ENCODE measurements around the gene SLC35F1.

Gene SLC35F1

GRCh38 chr6:118080547-118080946, 173.5 kb downstream of the SLC35F1 start:
- DNase-seq (no peak), ATAC-seq (ENCODE audit: insufficient read depth, low read depth) (no peak)
- Histone ChIP-seq H3K9ac (ENCODE audit: low read depth, low read length) (no peak overlapping the region), H2AFZ (ENCODE audit: low read depth, low read length) (no peak overlapping the region), H3K27me3 (ENCODE audit: insufficient read depth, low read length, poor library complexity) (no peaks in the 10 kb centered on the region), H4K20me1 (ENCODE audit: insufficient read depth, low read length) (no peaks in the 10 kb centered on the region), H3K4me1 (ENCODE audit: insufficient read depth, low read length) (no peaks in the 10 kb centered on the region), H3K36me3 (ENCODE audit: insufficient read depth, low read length) (no peaks in the 10 kb centered on the region), H3K79me2 (ENCODE audit: insufficient read depth, low read length) (no peaks in the 10 kb centered on the region), H3K4me2 (ENCODE audit: insufficient read depth, low read length) (no peak overlapping the region), H3K9me3 (ENCODE audit: insufficient read depth, low read length, severe bottlenecking) (no peaks in the 10 kb centered on the region), H3K27ac (ENCODE audit: low read length) (no peak overlapping the region), H3K4me3 (ENCODE audit: low read depth in 1 of 2, low read length in 2 of 2) (no peak overlapping the region)
- no peak for TF ChIP-seq EZH2 (IDR thresholded peaks at IDR 0.05; ENCODE audit: borderline replicate concordance, low read depth, low read length, severe bottlenecking)
- no peak for TF ChIP-seq CTCF (IDR thresholded peaks at IDR 0.05; ENCODE audit: borderline replicate concordance, extremely low read depth, low read length, poor library complexity, severe bottlenecking)

- H2AFZ ChIP-seq (ENCODE audit: low read depth, low read length), result no peak overlapping the region
- H3K9ac ChIP-seq (ENCODE audit: low read depth, low read length), result no peak overlapping the region
- DNase-seq, result no peak
- no peaks in the 10 kb centered on the region for H3K36me3 ChIP-seq (ENCODE audit: insufficient read depth, low read length)
- H4K20me1 ChIP-seq (ENCODE audit: insufficient read depth, low read length), result no peaks in the 10 kb centered on the region
- no peaks in the 10 kb centered on the region for H3K27me3 ChIP-seq (ENCODE audit: insufficient read depth, low read length, poor library complexity)
- H3K9me3 ChIP-seq (ENCODE audit: insufficient read depth, low read length, severe bottlenecking), result no peaks in the 10 kb centered on the region
- TF ChIP-seq CTCF (IDR thresholded peaks at IDR 0.05; ENCODE audit: borderline replicate concordance, extremely low read depth, low read length, poor library complexity, severe bottlenecking), result no peak
- no peak for TF ChIP-seq EZH2 (IDR thresholded peaks at IDR 0.05; ENCODE audit: borderline replicate concordance, low read depth, low read length, severe bottlenecking)
- no peak for ATAC-seq (ENCODE audit: insufficient read depth, low read depth)
- H3K4me1 ChIP-seq (ENCODE audit: insufficient read depth, low read length), result no peaks in the 10 kb centered on the region
- H3K4me3 ChIP-seq (ENCODE audit: low read depth in 1 of 2, low read length in 2 of 2), result no peak overlapping the region
- no peaks in the 10 kb centered on the region for H3K79me2 ChIP-seq (ENCODE audit: insufficient read depth, low read length)
- H3K4me2 ChIP-seq (ENCODE audit: insufficient read depth, low read length), result no peak overlapping the region
- no peak overlapping the region for H3K27ac ChIP-seq (ENCODE audit: low read length)
Observed at GRCh38 chr6:118083711-118084110, 176.6 kb downstream of the SLC35F1 start.

- Histone ChIP-seq H3K4me2 (ENCODE audit: insufficient read depth, low read length) (no peak overlapping the region), H3K36me3 (ENCODE audit: insufficient read depth, low read length) (no peaks in the 10 kb centered on the region), H3K27me3 (ENCODE audit: insufficient read depth, low read length, poor library complexity) (no peaks in the 10 kb centered on the region), H3K4me3 (ENCODE audit: low read depth in 1 of 2, low read length in 2 of 2) (no peak overlapping the region), H3K79me2 (ENCODE audit: insufficient read depth, low read length) (no peaks in the 10 kb centered on the region), H2AFZ (ENCODE audit: low read depth, low read length) (no peak overlapping the region), H3K9me3 (ENCODE audit: insufficient read depth, low read length, severe bottlenecking) (no peaks in the 10 kb centered on the region), H4K20me1 (ENCODE audit: insufficient read depth, low read length) (no peaks in the 10 kb centered on the region), H3K9ac (ENCODE audit: low read depth, low read length) (no peak overlapping the region), H3K4me1 (ENCODE audit: insufficient read depth, low read length) (no peaks in the 10 kb centered on the region), H3K27ac (ENCODE audit: low read length) (no peak overlapping the region)
- TF ChIP-seq EZH2 (IDR thresholded peaks at IDR 0.05; ENCODE audit: borderline replicate concordance, low read depth, low read length, severe bottlenecking) (no peak), CTCF (IDR thresholded peaks at IDR 0.05; ENCODE audit: borderline replicate concordance, extremely low read depth, low read length, poor library complexity, severe bottlenecking) (no peak)
- no peak for DNase-seq
- no peak for ATAC-seq (ENCODE audit: insufficient read depth, low read depth)
Observed at GRCh38 chr6:118085665-118086064, 178.6 kb downstream of the SLC35F1 start.

GRCh38 chr6:118086159-118086558, 179.1 kb downstream of the SLC35F1 start:
- Histone ChIP-seq H3K27ac (ENCODE audit: low read length) (no peak overlapping the region), H3K79me2 (ENCODE audit: insufficient read depth, low read length) (no peaks in the 10 kb centered on the region), H4K20me1 (ENCODE audit: insufficient read depth, low read length) (no peaks in the 10 kb centered on the region), H3K9ac (ENCODE audit: low read depth, low read length) (no peak overlapping the region), H2AFZ (ENCODE audit: low read depth, low read length) (no peak overlapping the region), H3K4me2 (ENCODE audit: insufficient read depth, low read length) (no peak overlapping the region), H3K4me3 (ENCODE audit: low read depth in 1 of 2, low read length in 2 of 2) (no peak overlapping the region), H3K4me1 (ENCODE audit: insufficient read depth, low read length) (no peaks in the 10 kb centered on the region), H3K9me3 (ENCODE audit: insufficient read depth, low read length, severe bottlenecking) (peaks cover 3% of the 10 kb centered on the region), H3K27me3 (ENCODE audit: insufficient read depth, low read length, poor library complexity) (no peaks in the 10 kb centered on the region), H3K36me3 (ENCODE audit: insufficient read depth, low read length) (no peaks in the 10 kb centered on the region)
- TF ChIP-seq EZH2 (IDR thresholded peaks at IDR 0.05; ENCODE audit: borderline replicate concordance, low read depth, low read length, severe bottlenecking) (no peak), CTCF (IDR thresholded peaks at IDR 0.05; ENCODE audit: borderline replicate concordance, extremely low read depth, low read length, poor library complexity, severe bottlenecking) (no peak)
- no peak for ATAC-seq (ENCODE audit: insufficient read depth, low read depth)
- no peak for DNase-seq
